HepG2 (cell line): ENCODE data around the gene CNR2. TPM values are rescaled to one million over a fixed set of nuclear protein-coding genes. Genes with fewer than 3 reads are reported as not detected.

Experiments
- ATAC-seq: fragments of 200-7000 bp; cut with Tn5 transposase; 3 replicates; pipeline ENCODE4 v1.9.1; 2020; ENCODE audit warnings: mild to moderate bottlenecking, moderate library complexity
- BruUV-seq: library from RNA; stranded (reverse); fragments of 400-500 nt; replicated peaks from 2 replicates; lab custom pipeline; 2021; lab: Mats Ljungman, UMichigan
- CTCF ChIA-PET: fragments of 300-600 bp; formaldehyde crosslinking; extraction: SDS; loops from one replicate; lab custom pipeline; 2021; ENCODE audit warnings: low total read pairs, inconsistent platforms, low intra/inter-chr PET ratio; lab: Yijun Ruan, JAX
- POLR2A ChIA-PET: fragments of 350-600 bp; sonication (Branson Sonifier 250); formaldehyde crosslinking; loops from one replicate; lab custom pipeline; 2020; ENCODE audit warnings: antibody characterized with exemption, inconsistent platforms; lab: Yijun Ruan, JAX
- DNase-seq: peaks from one replicate; pipeline ENCODE4 v3.0.0-alpha.2; 2015; ENCODE audit warnings: low spot score
- FAIRE-seq: peaks from 3 replicates; lab custom pipeline; 2011; peaks lifted over from hg19 to GRCh38; lab: Jason Lieb, UNC
- H2AFZ ChIP-seq: one replicate; pipeline ENCODE4 v1.6.1; 2011; ENCODE audit warnings: low read length, inconsistent platforms
- H3K27ac ChIP-seq: fragments of 300-600 bp; 3 replicates; pipeline ENCODE4 v1.8.0; 2011; ENCODE audit warnings: mixed run types, mild to moderate bottlenecking, mixed read lengths, low read length, inconsistent platforms; ENCODE audit not compliant: insufficient read depth; ENCODE audit errors: extremely low read length
- H3K27me3 ChIP-seq, 2 experiments: fragments of 200-600 bp in 1 of 2; 2 replicates in 1 of 2; 3 replicates in 1 of 2; pipeline versions ENCODE4 v1.6.0 to v1.8.0; 2011; ENCODE audit warnings: low read length in 2 of 2, mild to moderate bottlenecking in 2 of 2, moderate library complexity in 2 of 2, inconsistent platforms in 1 of 2; ENCODE audit not compliant: insufficient read depth in 2 of 2, control insufficient read depth in 1 of 2
- H3K36me3 ChIP-seq, 2 experiments: fragments of 200-600 bp in 1 of 2; replicated peaks in 1 of 2; 2 replicates in 1 of 2; 3 replicates in 1 of 2; pipeline versions ENCODE4 v1.5.1 to v1.8.0; 2011; ENCODE audit warnings: low read length in 2 of 2, inconsistent platforms in 1 of 2; ENCODE audit not compliant: insufficient read depth in 2 of 2, control insufficient read depth in 1 of 2
- H3K4me1 ChIP-seq: 2 replicates; pipeline ENCODE4 v1.5.1; 2012; ENCODE audit warnings: low read length, inconsistent platforms; ENCODE audit not compliant: insufficient read depth
- H3K4me2 ChIP-seq: 2 replicates; pipeline ENCODE4 v1.6.0; 2011; ENCODE audit warnings: low read depth, low read length, inconsistent platforms
- H3K4me3 ChIP-seq, 3 experiments: fragments of 200-600 bp in 1 of 3; sonication (generic), shearing (Covaris generic) in 1 of 3; replicated peaks in 1 of 3; 2 replicates each; pipeline ENCODE4 v1.5.1; 2011 to 2016; ENCODE audit warnings: low read length in 3 of 3, inconsistent platforms in 2 of 3, low read depth in 2 of 3, mild to moderate bottlenecking in 2 of 3, control low read depth in 1 of 3, mixed read lengths in 1 of 3; ENCODE audit not compliant: insufficient read depth in 1 of 3
- H3K79me2 ChIP-seq: one replicate; pipeline ENCODE4 v1.6.1; 2011; ENCODE audit warnings: low read length, inconsistent platforms; ENCODE audit not compliant: insufficient read depth
- H3K9ac ChIP-seq: 2 replicates; pipeline ENCODE4 v1.6.0; 2011; ENCODE audit warnings: mild to moderate bottlenecking, low read depth, low read length, inconsistent platforms; ENCODE audit not compliant: insufficient read depth
- H3K9me3 ChIP-seq: 2 replicates; pipeline ENCODE4 v1.5.1; 2012; ENCODE audit warnings: mild to moderate bottlenecking, low read length
- H4K20me1 ChIP-seq: 2 replicates; pipeline ENCODE4 v1.6.0; 2011; ENCODE audit warnings: inconsistent platforms, mild to moderate bottlenecking, low read length, moderate library complexity; ENCODE audit not compliant: insufficient read depth
- AHDC1 ChIP-seq: sonication (generic); formaldehyde crosslinking; IDR thresholded peaks from 2 replicates; pipeline ENCODE4 v1.5.1; 2020; ENCODE audit warnings: mild to moderate bottlenecking, missing genetic modification reagents, borderline replicate concordance
- ARNT ChIP-seq: fragments of 450-650 bp; IDR thresholded peaks from 2 replicates; pipeline ENCODE4 v1.6.1; 2017
- DR1 ChIP-seq: sonication (generic); formaldehyde crosslinking; IDR thresholded peaks from 2 replicates; pipeline ENCODE4 v1.8.0; 2021; ENCODE audit warnings: mild to moderate bottlenecking, missing genetic modification reagents, inconsistent platforms
- E2F5 ChIP-seq: sonication (generic); formaldehyde crosslinking; conservative IDR thresholded peaks from 2 replicates; pipeline ENCODE4 v1.4.0; 2020; ENCODE audit warnings: missing genetic modification reagents
- KIAA2018 ChIP-seq: sonication (generic); formaldehyde crosslinking; IDR thresholded peaks from 2 replicates; pipeline ENCODE4 v1.5.0; 2020; ENCODE audit warnings: mild to moderate bottlenecking, missing genetic modification reagents, borderline replicate concordance
- KLF12 ChIP-seq: sonication (generic); formaldehyde crosslinking; IDR thresholded peaks from 2 replicates; pipeline ENCODE4 v1.4.0; 2020; ENCODE audit warnings: missing genetic modification reagents, borderline replicate concordance
- MAFG ChIP-seq: sonication (generic); formaldehyde crosslinking; IDR thresholded peaks from 2 replicates; pipeline ENCODE4 v1.5.1; 2020; ENCODE audit warnings: mild to moderate bottlenecking, missing genetic modification reagents
- NBN ChIP-seq: fragments of 450-650 bp; conservative IDR thresholded peaks from 2 replicates; pipeline ENCODE4 v1.6.1; 2017
- NFYC ChIP-seq: IDR thresholded peaks from 2 replicates; pipeline ENCODE4 v1.6.1; 2016; ENCODE audit warnings: missing genetic modification reagents, missing compliant biosample characterization
- RFXAP ChIP-seq: sonication (generic); formaldehyde crosslinking; IDR thresholded peaks from 2 replicates; pipeline ENCODE4 v1.4.0; 2020; ENCODE audit warnings: missing genetic modification reagents, borderline replicate concordance
- ZNF34 ChIP-seq: sonication (generic); formaldehyde crosslinking; IDR thresholded peaks from 2 replicates; pipeline ENCODE4 v1.4.0; 2020; ENCODE audit warnings: mild to moderate bottlenecking, missing genetic modification reagents, borderline replicate concordance
- WGBS: methylation state at CpG from one replicate; pipeline ENCODE4 v1.1.6; 2017; ENCODE audit warnings: low lambda C conversion rate; 5-methylcytosine and 5-hydroxymethylcytosine counted together
- in situ Hi-C: cut with HindIII; loops from 2 replicates; pipeline ENCODE4 v1.10.0; 2017; ENCODE audit warnings: low pct_unique_long_range_greater_than_20kb; ENCODE audit not compliant: extremely low pct_ligation_motif_present
- intact Hi-C: fragments of 100-400 bp; cut with micrococcal nuclease; formaldehyde crosslinking; loops from one replicate; pipeline ENCODE4 v1.10.0; 2022; ENCODE audit not compliant: unreplicated experiment
- polyA plus RNA-seq, 8 experiments: library from polyadenylated mRNA; depleted of rRNA in 3 of 8; stranded (reverse) in 7 of 8; unstranded in 1 of 8; fragments of >200 nt; fragmentation: Illumina TruSeq in 4 of 8; extraction: Trizol in 4 of 8; gene quantifications; 2 replicates each; pipeline versions ENCODE4 v1.2.1 to v1.2.3, GENCODE V29; 2011 to 2016; ENCODE audit warnings: low read depth in 4 of 8, missing spikeins in 1 of 8, mixed read lengths in 1 of 8; ENCODE audit not compliant: insufficient read depth in 1 of 8
- total RNA-seq, 5 experiments: library from RNA; depleted of rRNA; stranded (reverse); fragments of >200 nt; fragmentation: Illumina TruSeq; extraction: Trizol; gene quantifications; 2 replicates each; pipeline ENCODE4 v1.2.3, GENCODE V29; 2016; ENCODE audit warnings: low read depth in 1 of 5

The CNR2 gene
- total and polyA plus RNA-seq, 2 of the 13 experiments (the other 11 are each of a cell fraction or from before 2014, with no cell fraction given) = not detected

- no peak for ATAC-seq
- ChIA-PET POLR2A (no interaction called here), CTCF (no interaction called here)
- peaks cover 0 to 5% of the 10 kb centered on the region in 2 experiments; a peak in 1 of 5 replicates for H3K27me3 ChIP-seq
- H3K4me1 ChIP-seq = no peaks in the 10 kb centered on the region
- no peak overlapping the region for H3K4me2 ChIP-seq
- intact Hi-C loops (no loop called here), in situ Hi-C loops (no loop called here)
- no peak for DNase-seq
- no peak overlapping the region for H3K4me3 ChIP-seq
- no peak overlapping the region for H3K9ac ChIP-seq
- H3K36me3 ChIP-seq = no peaks in the 10 kb centered on the region
- no peak overlapping the region for H3K27ac ChIP-seq
- no peak for FAIRE-seq
- 70% methylated on average over 1 of the region's 1 CpG for WGBS
- H4K20me1 ChIP-seq = no peaks in the 10 kb centered on the region
- no peak overlapping the region for H2AFZ ChIP-seq
- no peaks in the 10 kb centered on the region for H3K79me2 ChIP-seq
- H3K9me3 ChIP-seq = peaks cover 26% of the 10 kb centered on the region
- BruUV-seq = no TSS peak
- TF ChIP-seq AHDC1 (CRISPR knock-in tag) (no peak), ARNT (no peak), E2F5 (CRISPR knock-in tag) (no peak), DR1 (CRISPR knock-in tag) (no peak), KLF12 (CRISPR knock-in tag) (no peak), NFYC (CRISPR knock-in tag) (no peak), KIAA2018 (no peak), NBN (no peak), ZNF34 (CRISPR knock-in tag) (no peak), RFXAP (CRISPR knock-in tag) (no peak), MAFG (CRISPR knock-in tag) (no peak)
These were observed 33.4 kb downstream of the CNR2 start for GRCh38 chr1:23879809-23880208.
